Liver (tissue), 9 donors: ENCODE data around the gene GLIS1. TPM values are rescaled to one million over a fixed set of nuclear protein-coding genes. Genes with fewer than 3 reads are reported as not detected.

ENCODE experiments used
- DNase-seq: peaks from one replicate; pipeline ENCODE4 v3.0.0-alpha.2; 2017; ENCODE audit warnings: low spot score
- H3K27ac ChIP-seq, 2 donors: one replicate each; pipeline ENCODE4 v1.7.0; 2013; ENCODE audit warnings: inconsistent platforms in 2 of 2, low read length in 2 of 2, control low read depth in 1 of 2, low read depth in 1 of 2, mild to moderate bottlenecking in 1 of 2
- H3K27me3 ChIP-seq, 4 donors: one replicate each; pipeline versions ENCODE4 v1.6.1 to v1.7.0; 2013; ENCODE audit warnings: low read length in 3 of 4, inconsistent platforms in 1 of 4, mild to moderate bottlenecking in 1 of 4, moderate library complexity in 1 of 4; ENCODE audit not compliant: control insufficient read depth in 4 of 4, insufficient read depth in 4 of 4
- H3K36me3 ChIP-seq, 4 donors: one replicate each; pipeline versions ENCODE4 v1.6.1 to v1.7.0; 2013; ENCODE audit warnings: low read length in 3 of 4, mild to moderate bottlenecking in 3 of 4, low read depth in 1 of 4, moderate library complexity in 1 of 4; ENCODE audit not compliant: control insufficient read depth in 4 of 4, insufficient read depth in 3 of 4
- H3K4me1 ChIP-seq, 4 donors: one replicate each; pipeline versions ENCODE4 v1.6.1 to v1.7.0; 2013; ENCODE audit warnings: low read length in 3 of 4, mild to moderate bottlenecking in 3 of 4, moderate library complexity in 1 of 4; ENCODE audit not compliant: control insufficient read depth in 4 of 4, insufficient read depth in 4 of 4
- H3K4me3 ChIP-seq, 3 donors: one replicate each; pipeline versions ENCODE4 v1.6.1 to v1.7.0; 2013; ENCODE audit warnings: low read length in 3 of 3, control low read depth in 1 of 3, low read depth in 1 of 3, mild to moderate bottlenecking in 1 of 3
- H3K9ac ChIP-seq, 2 donors: one replicate each; pipeline ENCODE4 v1.7.0; 2013; ENCODE audit warnings: low read length in 2 of 2, mild to moderate bottlenecking in 2 of 2, moderate library complexity in 2 of 2, control low read depth in 1 of 2, low read depth in 1 of 2
- H3K9me3 ChIP-seq, 4 donors: one replicate each; pipeline versions ENCODE4 v1.6.1 to v1.7.0; 2013; ENCODE audit warnings: low read length in 3 of 4; ENCODE audit not compliant: control insufficient read depth in 4 of 4
- ATF3 ChIP-seq: IDR thresholded peaks from 2 replicates; pipeline ENCODE4 v1.6.1; 2016; ENCODE audit warnings: antibody characterized with exemption
- CTCF ChIP-seq: fragments of 150-350 bp; IDR thresholded peaks from 2 replicates; pipeline ENCODE4 v1.5.1; 2017; ENCODE audit warnings: improper control_type of control experiment, low read depth, low read length; ENCODE audit not compliant: missing input control
- EGR1 ChIP-seq, 2 donors: IDR thresholded peaks; 2 replicates each; pipeline ENCODE4 v1.6.1; 2016 to 2018; ENCODE audit warnings: antibody characterized with exemption in 2 of 2, low read depth in 2 of 2
- FOXA1 ChIP-seq: IDR thresholded peaks from 2 replicates; pipeline ENCODE4 v1.6.1; 2016; ENCODE audit warnings: antibody characterized with exemption
- FOXA2 ChIP-seq: IDR thresholded peaks from 2 replicates; pipeline ENCODE4 v1.6.1; 2016; ENCODE audit warnings: antibody characterized with exemption
- HNF4A ChIP-seq, 2 donors: conservative IDR thresholded peaks; 2 replicates each; pipeline ENCODE4 v1.6.1; 2016; ENCODE audit warnings: antibody characterized with exemption in 2 of 2, mild to moderate bottlenecking in 2 of 2
- HNF4G ChIP-seq: IDR thresholded peaks from 2 replicates; pipeline ENCODE4 v1.6.1; 2016; ENCODE audit warnings: antibody characterized with exemption
- JUND ChIP-seq, 2 donors: IDR thresholded peaks; 2 replicates each; pipeline ENCODE4 v1.6.1; 2016; ENCODE audit warnings: antibody characterized with exemption in 2 of 2
- NR2F2 ChIP-seq: IDR thresholded peaks from 2 replicates; pipeline ENCODE4 v1.6.1; 2016; ENCODE audit warnings: antibody characterized with exemption
- RAD21 ChIP-seq, 2 donors: IDR thresholded peaks; 2 replicates each; pipeline ENCODE4 v1.6.1; 2016; ENCODE audit warnings: antibody characterized with exemption in 2 of 2, mild to moderate bottlenecking in 2 of 2
- RXRA ChIP-seq, 2 donors: IDR thresholded peaks; 2 replicates each; pipeline ENCODE4 v1.6.1; 2017 to 2018; ENCODE audit warnings: antibody characterized with exemption in 2 of 2, mild to moderate bottlenecking in 1 of 2
- SP1 ChIP-seq: IDR thresholded peaks from 2 replicates; pipeline ENCODE4 v1.6.1; 2018; ENCODE audit warnings: antibody characterized with exemption, mild to moderate bottlenecking
- YY1 ChIP-seq: IDR thresholded peaks from 2 replicates; pipeline ENCODE4 v1.6.1; 2016; ENCODE audit warnings: antibody characterized with exemption, mild to moderate bottlenecking
- WGBS: extraction: QIAGEN DNeasy Blood & Tissue Kit; methylation state at CpG from one replicate; pipeline ENCODE4 v1.1.7; 2013; 5-methylcytosine and 5-hydroxymethylcytosine counted together
- polyA plus RNA-seq, 2 donors: library from polyadenylated mRNA; stranded (reverse) in 1 of 2; unstranded in 1 of 2; fragments of 200-250 nt in 1 of 2; fragments of >200 nt in 1 of 2; fragmentation: Nextera tagmentation in 1 of 2; extraction: Ambion mirVana in 1 of 2; gene quantifications; one replicate each; pipeline versions ENCODE4 v1.2.1 to v1.2.3, GENCODE V29; 2013 to 2015
- total RNA-seq, 2 donors: library from RNA; depleted of rRNA; stranded (reverse); fragments of >200 nt; gene quantifications; one replicate each; pipeline ENCODE4 v1.2.3, GENCODE V29; 2014
- TF ChIP-seq, protein P1 (sequence below): IDR thresholded peaks from 2 replicates; pipeline ENCODE4 v1.6.1; 2016; ENCODE audit warnings: antibody characterized with exemption, mild to moderate bottlenecking
- donor health status: healthy.
- donor health status: healthy.
- donor health status: healthy.
- donor health status: healthy.
- donor health status: healthy.

Gene GLIS1
- total and polyA plus RNA-seq, 4 donors, result under 0.01 to 0.05 TPM; not detected in 2

GRCh38 chr1:53542551-53542950 lies 196.4 kb downstream of the GLIS1 start:
- no peaks in the 10 kb centered on the region for H3K9me3 ChIP-seq
- TF ChIP-seq RAD21 (IDR thresholded peaks at IDR 0.05), result no peak
- no peak for TF ChIP-seq EGR1 (IDR thresholded peaks at IDR 0.05; ENCODE audit: low read depth in 2 of 2)
- no peak for TF ChIP-seq FOXA1
- no peak for TF ChIP-seq NR2F2
- TF ChIP-seq HNF4A (conservative IDR thresholded peaks at IDR 0.05), result no peak
- TF ChIP-seq FOXA2, result no peak
- TF ChIP-seq, protein P1, sequence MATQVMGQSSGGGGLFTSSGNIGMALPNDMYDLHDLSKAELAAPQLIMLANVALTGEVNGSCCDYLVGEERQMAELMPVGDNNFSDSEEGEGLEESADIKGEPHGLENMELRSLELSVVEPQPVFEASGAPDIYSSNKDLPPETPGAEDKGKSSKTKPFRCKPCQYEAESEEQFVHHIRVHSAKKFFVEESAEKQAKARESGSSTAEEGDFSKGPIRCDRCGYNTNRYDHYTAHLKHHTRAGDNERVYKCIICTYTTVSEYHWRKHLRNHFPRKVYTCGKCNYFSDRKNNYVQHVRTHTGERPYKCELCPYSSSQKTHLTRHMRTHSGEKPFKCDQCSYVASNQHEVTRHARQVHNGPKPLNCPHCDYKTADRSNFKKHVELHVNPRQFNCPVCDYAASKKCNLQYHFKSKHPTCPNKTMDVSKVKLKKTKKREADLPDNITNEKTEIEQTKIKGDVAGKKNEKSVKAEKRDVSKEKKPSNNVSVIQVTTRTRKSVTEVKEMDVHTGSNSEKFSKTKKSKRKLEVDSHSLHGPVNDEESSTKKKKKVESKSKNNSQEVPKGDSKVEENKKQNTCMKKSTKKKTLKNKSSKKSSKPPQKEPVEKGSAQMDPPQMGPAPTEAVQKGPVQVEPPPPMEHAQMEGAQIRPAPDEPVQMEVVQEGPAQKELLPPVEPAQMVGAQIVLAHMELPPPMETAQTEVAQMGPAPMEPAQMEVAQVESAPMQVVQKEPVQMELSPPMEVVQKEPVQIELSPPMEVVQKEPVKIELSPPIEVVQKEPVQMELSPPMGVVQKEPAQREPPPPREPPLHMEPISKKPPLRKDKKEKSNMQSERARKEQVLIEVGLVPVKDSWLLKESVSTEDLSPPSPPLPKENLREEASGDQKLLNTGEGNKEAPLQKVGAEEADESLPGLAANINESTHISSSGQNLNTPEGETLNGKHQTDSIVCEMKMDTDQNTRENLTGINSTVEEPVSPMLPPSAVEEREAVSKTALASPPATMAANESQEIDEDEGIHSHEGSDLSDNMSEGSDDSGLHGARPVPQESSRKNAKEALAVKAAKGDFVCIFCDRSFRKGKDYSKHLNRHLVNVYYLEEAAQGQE, result no peak
- TF ChIP-seq CTCF, result no peak
- TF ChIP-seq RXRA (IDR thresholded peaks at IDR 0.05), result no peak
- TF ChIP-seq ATF3, result no peak
- no peak for TF ChIP-seq HNF4G
- TF ChIP-seq SP1, result no peak
- TF ChIP-seq JUND (IDR thresholded peaks at IDR 0.05), result no peak
- no peak overlapping the region for H3K27ac ChIP-seq
- H3K9ac ChIP-seq, result no peak overlapping the region
- WGBS, result 75% methylated on average over 5 of the region's 5 CpGs
- DNase-seq, result no peak
- no peaks in the 10 kb centered on the region for H3K36me3 ChIP-seq
- no peak overlapping the region for H3K4me3 ChIP-seq
- no peaks in the 10 kb centered on the region for H3K27me3 ChIP-seq
- no peaks in the 10 kb centered on the region for H3K4me1 ChIP-seq

GRCh38 chr1:53541761-53542550 lies 197.0 kb downstream of the GLIS1 start:
- WGBS, result 85% methylated on average over 15 of the region's 15 CpGs
- Histone ChIP-seq H3K9me3 (no peaks in the 10 kb centered on the region), H3K4me3 (no peak overlapping the region), H3K27me3 (no peaks in the 10 kb centered on the region), H3K4me1 (no peaks in the 10 kb centered on the region), H3K9ac (no peak overlapping the region), H3K27ac (no peak overlapping the region), H3K36me3 (no peaks in the 10 kb centered on the region)
- DNase-seq, result no peak
- TF ChIP-seq FOXA2, result no peak

DNA sequence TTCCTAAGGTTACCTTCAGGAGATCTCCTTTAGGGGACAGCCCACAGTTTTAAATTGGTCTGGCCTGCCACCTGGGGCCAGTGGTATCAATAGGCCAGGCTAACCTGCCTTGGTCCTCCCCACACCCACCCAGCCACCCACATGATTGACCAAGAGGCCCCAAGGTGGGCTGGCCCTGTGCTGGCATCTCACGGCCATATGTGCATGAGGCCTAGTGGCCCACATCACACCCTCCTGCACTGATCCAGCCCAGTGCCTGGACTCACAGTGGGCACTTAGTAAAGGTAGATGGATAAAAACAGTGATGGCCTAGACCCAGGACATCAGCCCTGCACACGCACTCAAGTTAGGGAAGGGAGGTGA lies 197.7 kb downstream of the GLIS1 start:
- WGBS, result 96% methylated on average over 2 of the region's 2 CpGs
- H3K4me1 ChIP-seq, result no peaks in the 10 kb centered on the region
- H3K27me3 ChIP-seq, result no peaks in the 10 kb centered on the region
- no peak overlapping the region for H3K4me3 ChIP-seq
- DNase-seq, result no peak
- H3K27ac ChIP-seq, result no peak overlapping the region
- TF ChIP-seq SP1, result no peak
- TF ChIP-seq EGR1 (IDR thresholded peaks at IDR 0.05; ENCODE audit: low read depth in 2 of 2), result no peak
- TF ChIP-seq YY1, result no peak
- no peak for TF ChIP-seq RXRA (IDR thresholded peaks at IDR 0.05)
- TF ChIP-seq CTCF, result no peak
- no peak overlapping the region for H3K9ac ChIP-seq
- H3K36me3 ChIP-seq, result no peaks in the 10 kb centered on the region
- H3K9me3 ChIP-seq, result no peaks in the 10 kb centered on the region
